ENCODE measurements around the gene KCTD7.
"Not testable (repeated sequence)": the region's sequence is repeated elsewhere in the genome, so short reads cannot be mapped to it uniquely, and the experiment has no call there.

- TF ChIP-seq CTCF (IDR thresholded peaks at IDR 0.05 in 2 of 3, conservative IDR thresholded peaks at IDR 0.05 in 1 of 3; ENCODE audit: borderline replicate concordance in 1 of 3, insufficient read depth in 1 of 3, low read depth in 2 of 3, low read length in 2 of 3); YY1 (IDR thresholded peaks at IDR 0.05; ENCODE audit: extremely low read depth, insufficient replicate concordance, low read depth, low read length); EZH2phosphoT487 (IDR thresholded peaks at IDR 0.05; ENCODE audit: borderline replicate concordance); ZFX (IDR thresholded peaks at IDR 0.05): not testable (repeated sequence)
Observed at GRCh38 chr7:66683094-66683769, 54.6 kb downstream of the KCTD7 start.
